GM12891 (cell line): ENCODE results near the gene ING5.

Experiments used
- DNase-seq: peaks from one replicate; pipeline ENCODE4 v3.0.0; 2011; ENCODE audit warnings: low spot score; ENCODE audit not compliant: insufficient read length
- FAIRE-seq: peaks from 2 replicates; lab custom pipeline; 2011; peaks lifted over from hg19 to GRCh38; lab: Jason Lieb, UNC
- PAX5 ChIP-seq: IDR thresholded peaks from 2 replicates; pipeline ENCODE4 v1.6.1; 2011; ENCODE audit warnings: low read length, moderate library complexity, mild to moderate bottlenecking; ENCODE audit not compliant: insufficient read depth, severe bottlenecking
- POLR2A ChIP-seq: IDR thresholded peaks from 2 replicates; pipeline ENCODE4 v1.6.1; 2011; ENCODE audit warnings: low read depth, low read length, control low read depth
- POLR2AphosphoS5 ChIP-seq: IDR thresholded peaks from 2 replicates; pipeline ENCODE4 v1.6.1; 2011; ENCODE audit warnings: low read depth, low read length, control low read depth
- POU2F2 ChIP-seq: IDR thresholded peaks from 2 replicates; pipeline ENCODE4 v1.6.1; 2011; ENCODE audit warnings: low read depth, mild to moderate bottlenecking, control low read depth, low read length, moderate library complexity
- SPI1 ChIP-seq: IDR thresholded peaks from 2 replicates; pipeline ENCODE4 v1.6.1; 2011; ENCODE audit warnings: low read depth, low read length, control low read depth
- TAF1 ChIP-seq: IDR thresholded peaks from 2 replicates; pipeline ENCODE4 v1.6.1; 2011; ENCODE audit warnings: low read depth, low read length, control low read depth

Gene ING5

DNA sequence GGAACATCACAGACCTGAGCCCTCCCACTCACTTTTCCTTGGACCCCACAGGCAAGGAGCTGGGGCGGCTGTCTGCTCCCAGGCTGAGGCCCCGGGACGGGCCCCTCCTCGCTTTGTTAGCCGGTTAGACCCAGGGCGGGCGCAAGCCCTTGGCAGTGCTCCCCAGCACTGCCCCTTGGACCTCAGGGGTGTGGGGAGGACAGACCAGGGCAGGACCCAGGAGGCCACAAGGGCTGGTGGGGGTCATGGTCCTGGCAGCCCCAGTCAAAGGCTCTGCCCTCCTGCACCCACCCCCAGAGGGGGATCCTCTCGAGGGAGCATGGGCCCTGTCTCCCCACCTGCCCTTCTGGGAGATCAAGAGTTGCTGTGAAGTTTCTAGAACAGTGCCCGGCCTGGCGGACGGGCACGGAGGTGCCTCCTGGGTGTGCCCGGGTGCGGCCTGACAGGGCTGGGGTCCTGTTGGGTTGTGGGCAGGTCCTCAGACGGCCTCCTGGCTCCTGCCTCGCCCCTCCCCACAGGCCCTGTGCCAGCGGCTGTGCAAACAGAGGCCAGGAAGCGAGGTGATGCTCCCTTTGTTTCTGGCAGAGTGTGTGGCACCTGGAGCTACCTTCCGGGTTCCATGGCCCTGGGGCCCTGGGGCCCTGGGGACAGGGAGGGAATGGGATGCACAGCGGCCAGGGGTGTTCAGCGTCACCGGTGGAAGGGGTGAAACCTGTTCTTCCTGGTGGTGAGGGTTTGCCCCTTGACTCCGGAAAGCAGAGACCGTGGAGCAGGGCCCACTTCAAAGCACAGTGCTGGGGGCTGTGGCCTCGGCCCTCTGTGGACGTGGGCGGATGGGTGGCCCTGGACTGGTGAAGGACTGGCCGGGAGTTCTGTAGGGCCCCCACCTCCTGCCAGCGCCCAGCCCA lies 71.9 kb downstream of the ING5 start:
- DNase-seq, result peak; percentile 21
- no peak for TF ChIP-seq POU2F2
- no peak for TF ChIP-seq PAX5
- no peak for TF ChIP-seq TAF1
- FAIRE-seq, result no peak

DNA sequence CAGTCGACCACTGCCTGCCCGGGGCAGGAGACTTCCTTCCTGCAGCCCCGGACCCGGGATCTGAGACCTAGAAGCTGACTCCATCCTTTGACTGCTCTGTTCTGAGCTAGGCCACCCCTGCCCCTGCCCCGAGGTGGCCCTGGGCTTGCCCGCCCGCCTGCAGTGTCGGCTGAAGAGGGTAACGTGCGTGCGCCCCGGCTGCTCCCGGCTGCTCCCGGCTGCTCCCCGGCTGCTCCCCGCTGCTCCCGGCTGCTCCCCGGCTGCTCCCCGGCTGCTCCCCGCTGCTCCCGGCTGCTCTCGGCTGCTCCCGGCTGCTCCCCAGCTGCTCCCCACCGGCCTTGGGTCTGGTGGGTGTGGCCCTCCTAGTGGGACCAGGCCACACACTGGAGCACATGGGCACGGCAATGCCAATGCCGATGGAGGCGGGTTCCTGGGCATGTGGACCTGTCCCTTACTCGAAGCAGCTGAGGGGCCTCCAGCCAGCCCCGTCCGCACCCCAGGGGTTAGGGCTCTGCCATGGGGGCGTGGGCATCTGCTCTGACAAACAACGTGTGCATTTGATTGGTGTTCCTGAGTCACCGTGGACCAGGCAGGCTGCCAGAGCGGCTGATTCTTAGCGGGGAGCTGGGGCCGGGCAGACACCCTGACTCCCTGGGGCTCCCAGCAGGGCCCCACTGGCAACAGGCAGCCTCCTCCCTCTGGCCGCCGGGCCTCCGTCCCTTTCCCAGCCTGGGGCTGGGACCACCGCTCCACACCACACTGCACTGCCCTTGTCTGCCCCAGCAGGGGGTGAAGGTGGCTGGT lies 72.8 kb downstream of the ING5 start:
- FAIRE-seq, result no peak

DNA sequence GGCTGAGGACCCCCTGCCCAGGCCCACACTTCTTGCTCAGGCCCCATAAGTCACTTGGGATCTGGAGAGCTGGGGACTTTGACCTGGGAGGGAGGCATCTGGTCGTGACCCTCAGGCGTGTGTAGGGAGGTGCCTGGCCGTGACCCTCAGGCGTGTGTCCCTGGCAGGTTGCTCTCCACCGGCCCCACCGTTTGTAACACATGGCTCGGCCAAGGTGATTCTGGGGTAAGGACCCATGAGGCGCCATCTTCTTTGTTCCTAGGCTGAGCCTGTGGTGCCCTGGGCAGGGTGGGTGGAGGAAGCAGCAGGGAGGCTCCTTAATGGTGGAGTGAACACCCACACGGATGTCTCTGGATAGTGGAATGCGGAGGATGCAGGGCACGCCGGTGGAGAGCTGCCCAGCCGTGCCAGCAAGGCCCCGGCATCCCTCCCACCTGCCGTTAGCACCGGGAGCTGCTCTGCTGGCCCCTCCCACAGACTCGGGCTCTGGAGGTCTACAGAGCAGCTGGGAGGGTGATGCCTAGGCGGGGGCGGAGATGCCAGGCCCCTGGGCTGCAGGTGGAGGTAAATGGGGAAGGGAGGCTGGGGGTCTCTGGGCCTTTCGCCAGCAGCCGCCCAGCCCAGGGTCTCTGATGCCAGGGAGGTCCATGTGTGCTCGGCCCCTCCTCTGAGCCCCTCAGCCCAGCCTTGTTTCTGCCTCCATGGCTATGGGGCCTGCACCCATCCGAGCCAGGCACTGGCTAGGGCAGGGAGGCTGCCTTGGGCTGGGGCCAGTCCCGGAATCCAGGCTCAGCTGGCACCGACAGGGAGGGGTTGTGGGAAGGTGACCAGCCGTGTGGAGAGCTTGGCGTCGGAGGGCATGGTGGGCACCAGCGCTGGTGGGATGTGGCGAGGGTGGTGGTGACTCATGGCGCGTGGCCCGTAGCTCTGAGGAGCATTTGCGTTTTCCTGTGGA lies 73.7 kb downstream of the ING5 start:
- TF ChIP-seq POLR2A (no peak), PAX5 (no peak), POU2F2 (no peak), TAF1 (no peak), SPI1 (no peak), POLR2AphosphoS5 (no peak)
- FAIRE-seq, result no peak
- no peak for DNase-seq

More for the DNA sequence above, 72.8 kb downstream of the ING5 start:
- no peak for TF ChIP-seq PAX5
- TF ChIP-seq SPI1, result no peak
- no peak for TF ChIP-seq POU2F2
- TF ChIP-seq POLR2AphosphoS5, result no peak
- no peak for TF ChIP-seq TAF1
- no peak for TF ChIP-seq POLR2A
- DNase-seq, result peak; percentile 25

DNA sequence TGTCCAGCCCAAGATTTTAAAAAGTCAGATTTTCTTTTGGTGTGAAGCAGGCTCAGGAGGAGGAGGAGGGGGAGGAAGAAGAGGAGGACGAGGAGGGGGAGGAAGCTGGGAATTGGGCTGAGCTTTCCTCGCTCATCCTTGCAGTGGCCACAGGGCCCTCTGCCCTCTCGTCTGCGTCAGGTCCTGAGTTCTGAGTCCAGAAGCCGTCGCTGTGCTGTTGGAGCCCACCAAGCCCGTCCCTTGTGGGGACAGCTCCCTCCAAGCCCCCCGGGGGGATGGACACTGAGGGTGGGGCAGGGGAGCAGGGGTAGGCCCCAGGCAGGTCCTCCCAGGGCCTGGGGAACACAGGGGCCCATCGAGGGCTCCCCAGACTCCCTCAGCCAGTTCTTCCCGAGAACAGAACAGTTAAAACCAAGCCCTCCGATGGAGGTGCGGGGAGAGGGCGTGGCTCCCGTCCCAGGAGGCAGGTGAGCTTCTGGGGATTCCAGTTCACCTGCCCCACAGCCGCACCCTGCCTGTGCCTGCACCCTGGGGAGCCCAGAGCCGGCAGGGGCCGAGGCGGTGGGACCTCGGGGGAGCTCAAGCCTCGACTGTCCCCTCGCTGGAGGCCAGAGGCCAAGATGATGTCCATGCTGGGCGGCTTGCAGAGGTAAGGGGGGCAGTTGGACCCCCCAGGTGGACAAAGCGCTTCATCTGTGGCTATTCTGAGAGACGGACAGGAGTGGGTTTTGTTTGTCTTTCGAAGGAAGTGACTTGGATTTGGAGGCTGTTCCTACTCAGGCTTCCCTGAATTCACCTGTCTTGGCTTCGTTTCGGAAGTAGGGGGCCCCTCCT lies 74.7 kb downstream of the ING5 start, which contains the start of gene GAL3ST2:
Gene GAL3ST2 (plus strand): TSS at position 487 of the 834 bp plus-strand sequence. CDS start 134 bp downstream, at position 621.
- no peak for FAIRE-seq
- DNase-seq, result peak; percentile 10
- TF ChIP-seq POU2F2 (no peak), POLR2A (no peak), PAX5 (no peak), POLR2AphosphoS5 (no peak), SPI1 (no peak), TAF1 (no peak)

DNA sequence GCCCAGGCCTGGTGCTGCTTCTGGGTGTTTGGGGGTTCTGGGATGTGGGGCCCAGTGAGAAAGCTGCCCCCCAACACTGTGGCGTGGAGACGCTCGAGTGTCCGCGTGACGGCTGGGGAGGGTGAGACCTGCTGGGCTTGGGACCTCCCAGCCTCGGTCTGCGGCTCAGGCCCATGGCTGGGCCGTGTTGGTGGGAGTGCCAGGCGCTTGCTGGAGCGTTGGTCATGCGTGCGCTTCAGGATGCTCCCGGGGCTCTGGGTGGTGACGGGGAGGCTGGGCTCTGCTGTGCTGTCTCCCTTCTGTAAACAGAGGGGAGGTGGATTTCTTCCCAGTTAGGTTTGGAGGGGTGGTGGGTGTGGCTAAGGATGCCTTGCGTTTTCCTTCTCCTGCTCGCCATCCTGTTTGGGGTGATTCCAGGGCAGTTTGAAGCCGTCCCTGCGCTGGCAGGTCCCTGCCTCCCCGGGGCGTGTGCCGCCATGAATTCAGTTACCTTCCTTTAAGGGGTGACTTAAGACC lies 75.4 kb downstream of the ING5 start:
- DNase-seq (no peak), FAIRE-seq (no peak)
- TF ChIP-seq POU2F2 (no peak), POLR2AphosphoS5 (no peak), TAF1 (no peak), SPI1 (no peak), PAX5 (no peak), POLR2A (no peak)

DNA sequence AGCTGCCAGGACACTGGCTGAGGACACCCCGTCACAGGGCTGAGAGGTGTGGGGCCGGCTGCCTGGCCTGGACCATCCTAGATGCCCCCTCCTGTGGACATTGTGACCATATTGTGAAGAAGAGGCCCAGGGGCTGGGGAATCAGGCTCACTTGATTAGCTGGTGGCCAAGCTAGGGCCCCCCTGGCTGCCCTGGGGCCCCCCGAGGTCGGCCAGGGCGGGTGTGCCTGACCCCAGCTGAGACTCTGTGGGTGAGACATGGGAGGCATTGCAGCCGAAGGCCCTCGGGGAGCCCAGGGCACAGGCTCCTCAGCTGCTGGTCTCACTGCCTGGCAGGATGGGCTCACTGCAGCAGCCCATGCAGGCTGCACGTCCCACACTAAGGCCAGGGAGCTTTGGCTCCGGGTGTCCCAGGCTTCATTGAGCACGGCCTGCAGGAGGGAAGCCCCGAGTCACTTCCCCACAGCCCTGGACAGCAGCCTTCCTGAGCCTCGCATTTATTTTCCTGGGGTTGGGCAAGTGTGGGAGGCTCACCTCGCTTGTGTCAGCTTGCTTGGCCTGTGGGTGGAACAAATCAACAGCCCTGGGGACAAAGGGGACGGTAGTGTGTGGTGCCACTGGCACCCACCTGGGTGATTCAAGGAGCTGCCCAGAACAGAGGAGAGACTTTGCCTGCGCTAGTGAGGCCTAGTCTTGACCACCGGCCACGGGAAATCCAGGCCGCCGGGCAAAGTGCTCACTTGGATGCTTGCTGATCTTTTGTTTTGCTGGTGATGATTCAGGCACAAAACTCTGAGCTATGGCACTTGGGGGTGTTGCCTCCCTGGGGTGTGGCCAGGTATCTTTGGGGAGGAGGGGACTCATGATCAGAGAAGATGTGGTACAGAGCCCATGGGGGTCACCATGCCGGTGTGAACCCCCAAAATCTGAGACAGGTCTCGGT lies 76.1 kb downstream of the ING5 start:
- DNase-seq, result no peak
- TF ChIP-seq PAX5, result no peak
- TF ChIP-seq TAF1, result no peak
- no peak for FAIRE-seq
